ENCODE results near the gene LCMT1. TPM values are rescaled to one million over a fixed set of nuclear protein-coding genes. Genes with fewer than 3 reads are reported as not detected.

Gene LCMT1
- total and polyA plus RNA-seq, 2 of the 4 experiments (the other 2 are of a cell fraction) = 33.1 to 60.4 TPM

GRCh38 chr16:25109643-25110042, 1.9 kb upstream of the LCMT1 start:
- Histone ChIP-seq H2AK9ac (replicated peaks; ENCODE audit: low read depth, low read length, poor library complexity) (peak overlapping the region; percentile 81), H4K20me1 (ENCODE audit: insufficient read depth, low read length) (no peaks in the 10 kb centered on the region), H4K8ac (ENCODE audit: low read depth in 2 of 2, low read length in 2 of 2) (peak overlapping the region in 1 of 2 experiments; percentile 47; a peak in 2 of 4 replicates), H2BK15ac (ENCODE audit: low read depth, low read length) (peak overlapping the region; percentile 17; the same call in 1 of the 3 replicates), H3K23ac (ENCODE audit: low read depth, low read length) (peak overlapping the region; percentile 77), H3K18ac (ENCODE audit: low read depth, low read length) (no peak overlapping the region), H3K36me3 (ENCODE audit: control insufficient read depth, insufficient read depth, low read length) (peaks cover 1% of the 10 kb centered on the region; the same call in 1 of the 2 replicates), H4K5ac (ENCODE audit: low read depth, low read length) (no peak overlapping the region), H2AK5ac (ENCODE audit: low read depth, low read length) (peak overlapping the region; percentile 66; the same call in 1 of the 2 replicates), H3K4me3 (ENCODE audit: insufficient read depth, low read depth, low read length) (no peak overlapping the region), H4K91ac (ENCODE audit: insufficient read depth, low read depth, low read length) (peak overlapping the region; percentile 16), H2BK120ac (ENCODE audit: low read depth, low read length) (peak overlapping the region; percentile 18), H3K4ac (ENCODE audit: low read depth, low read length) (peak overlapping the region; percentile 90), H3K56ac (ENCODE audit: extremely low read depth, insufficient read depth, low read length) (peak overlapping the region; percentile 22; the same call in 1 of the 2 replicates), H3K9me1 (ENCODE audit: insufficient read depth, low read length) (peaks cover 14% of the 10 kb centered on the region; the same call in 1 of the 2 replicates), H2BK20ac (ENCODE audit: low read depth, low read length) (peak overlapping the region; percentile 74), H2BK5ac (ENCODE audit: low read depth, low read length, poor library complexity, severe bottlenecking) (peak overlapping the region; percentile 82), H3K27ac (ENCODE audit: insufficient read depth, low read length) (peak overlapping the region; percentile 1; the same call in 1 of the 2 replicates), H2AFZ (replicated peaks; ENCODE audit: low read length, poor library complexity) (peak overlapping the region; percentile 82), H3K9me3 (ENCODE audit: control insufficient read depth, insufficient read depth, low read length) (no peaks in the 10 kb centered on the region), H3K4me1 (ENCODE audit: control insufficient read depth, insufficient read depth, low read length) (peaks cover 5% of the 10 kb centered on the region), H3K79me1 (ENCODE audit: low read depth in 1 of 2, low read length in 2 of 2) (peaks cover 14 to 60% of the 10 kb centered on the region in 2 experiments; a peak in 3 of 4 replicates), H3K9ac (ENCODE audit: low read depth, low read length) (no peak overlapping the region), H3K27me3 (ENCODE audit: control insufficient read depth, insufficient read depth, low read length) (no peaks in the 10 kb centered on the region), H3K4me2 (ENCODE audit: low read depth, low read length) (peak overlapping the region; percentile 33), H3K14ac (replicated peaks; ENCODE audit: low read depth, low read length) (no peak overlapping the region; the same call in 1 of the 2 replicates)
- TF ChIP-seq CHD1 (IDR thresholded peaks at IDR 0.05; ENCODE audit: low read depth, low read length) (no peak), MAFK (IDR thresholded peaks at IDR 0.05; ENCODE audit: low read depth, low read length) (no peak), NFE2L2 (IDR thresholded peaks at IDR 0.05; ENCODE audit: low read depth, low read length) (no peak), CEBPB (IDR thresholded peaks at IDR 0.05; ENCODE audit: low read depth, low read length) (peak; percentile 96), MAZ (IDR thresholded peaks at IDR 0.05; ENCODE audit: borderline replicate concordance, low read depth, low read length) (peak; percentile 51; the same call in 1 of the 2 replicates), RAD21 (IDR thresholded peaks at IDR 0.05; ENCODE audit: low read length) (no peak), FOS (IDR thresholded peaks at IDR 0.05; ENCODE audit: low read depth, low read length) (peak; percentile 55), RFX5 (IDR thresholded peaks at IDR 0.05; ENCODE audit: low read depth, low read length) (no peak), ELK1 (IDR thresholded peaks at IDR 0.05; ENCODE audit: borderline replicate concordance, low read depth, low read length) (no peak), BHLHE40 (IDR thresholded peaks at IDR 0.05; ENCODE audit: low read depth, low read length) (peak; percentile 76), RCOR1 (IDR thresholded peaks at IDR 0.05; ENCODE audit: insufficient replicate concordance, low read length) (peak; percentile 69)
- CTCF ChIA-PET = interaction anchor here (0.6 to 0.7 kb wide), 2 partner anchors 52 to 382 kb away, joined by 3 read pairs; no protein-coding TSS in a partner anchor
- no TSS peak for BruUV-seq (replicated peaks)
- in situ Hi-C loops (cut with MboI; ENCODE audit: low sequenced_read_pairs) (no loop called here), intact Hi-C loops (cut with micrococcal nuclease) (loop anchor here (1.0 to 10.0 kb wide), 2 partner anchors 42 to 275 kb away; no protein-coding TSS in a partner anchor), dilution Hi-C loops (cut with HindIII; ENCODE audit: low sequenced_read_pairs, unreplicated experiment) (no loop called here)
- DNase-seq = peak; percentile 98
- 0% methylated on average over 1 of the region's 4 CpGs; no CpG with 5 or more reads in 1 of the 2 experiments for WGBS, 2 experiments (ENCODE audit: extremely low coverage in 2 of 2, insufficient read length in 1 of 2)
- POLR2A ChIA-PET (ENCODE audit: unreplicated experiment) = interaction anchor here (0.5 kb wide), 1 partner anchor 581 kb away, joined by 3 read pairs; no protein-coding TSS in a partner anchor
- peak; percentile 36 for ATAC-seq (ENCODE audit: low read depth)

Measured in IMR-90 (cell line).